ENCODE measurements around the gene ZBED1. TPM values are rescaled to one million over a fixed set of nuclear protein-coding genes. Genes with fewer than 3 reads are reported as not detected.

Gene ZBED1
- total RNA-seq, 4 donors from 2014 or later = 37.2 to 41.1 (median 39.4) TPM

DNA sequence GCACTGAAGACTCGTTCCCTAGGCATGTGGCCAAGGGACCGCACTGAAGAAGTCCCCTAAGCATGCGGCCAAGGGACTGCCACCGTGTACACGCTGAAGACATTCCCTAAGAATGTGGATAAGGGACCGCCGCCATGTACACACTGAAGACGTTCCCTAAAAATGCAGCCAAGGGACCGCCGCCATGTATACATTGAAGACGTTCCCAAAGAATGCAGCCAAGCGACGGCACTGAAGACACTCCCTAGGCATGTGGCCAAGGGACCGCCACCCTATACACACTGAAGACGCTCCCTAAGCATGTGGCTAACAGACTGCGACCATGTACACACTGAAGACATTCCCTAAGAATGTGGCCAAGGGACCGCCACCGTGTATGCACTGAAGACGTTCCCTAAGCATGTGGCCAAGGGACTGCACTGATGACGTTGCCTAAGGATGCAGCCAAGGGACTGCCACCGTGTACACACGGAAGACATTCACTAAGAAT, 31.5 kb downstream of the ZBED1 start:
- H3K9me3 ChIP-seq = no peaks in the 10 kb centered on the region
- H3K27me3 ChIP-seq = no peaks in the 10 kb centered on the region
- H3K36me3 ChIP-seq = no peaks in the 10 kb centered on the region
- WGBS, 2 donors (ENCODE audit: low coverage in 1 of 2) = 80 to 85% methylated on average over 1 to 10 of the region's 22 CpGs
- no peak for ATAC-seq
- no peak overlapping the region for H3K4me3 ChIP-seq
- no peak overlapping the region for H3K27ac ChIP-seq
- no peak for TF ChIP-seq EP300 (IDR thresholded peaks at IDR 0.05)
- TF ChIP-seq POLR2AphosphoS5 (IDR thresholded peaks at IDR 0.05) = no peak
- TF ChIP-seq POLR2A (IDR thresholded peaks at IDR 0.05) = no peak
- TF ChIP-seq, protein P1, sequence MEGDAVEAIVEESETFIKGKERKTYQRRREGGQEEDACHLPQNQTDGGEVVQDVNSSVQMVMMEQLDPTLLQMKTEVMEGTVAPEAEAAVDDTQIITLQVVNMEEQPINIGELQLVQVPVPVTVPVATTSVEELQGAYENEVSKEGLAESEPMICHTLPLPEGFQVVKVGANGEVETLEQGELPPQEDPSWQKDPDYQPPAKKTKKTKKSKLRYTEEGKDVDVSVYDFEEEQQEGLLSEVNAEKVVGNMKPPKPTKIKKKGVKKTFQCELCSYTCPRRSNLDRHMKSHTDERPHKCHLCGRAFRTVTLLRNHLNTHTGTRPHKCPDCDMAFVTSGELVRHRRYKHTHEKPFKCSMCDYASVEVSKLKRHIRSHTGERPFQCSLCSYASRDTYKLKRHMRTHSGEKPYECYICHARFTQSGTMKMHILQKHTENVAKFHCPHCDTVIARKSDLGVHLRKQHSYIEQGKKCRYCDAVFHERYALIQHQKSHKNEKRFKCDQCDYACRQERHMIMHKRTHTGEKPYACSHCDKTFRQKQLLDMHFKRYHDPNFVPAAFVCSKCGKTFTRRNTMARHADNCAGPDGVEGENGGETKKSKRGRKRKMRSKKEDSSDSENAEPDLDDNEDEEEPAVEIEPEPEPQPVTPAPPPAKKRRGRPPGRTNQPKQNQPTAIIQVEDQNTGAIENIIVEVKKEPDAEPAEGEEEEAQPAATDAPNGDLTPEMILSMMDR (IDR thresholded peaks at IDR 0.05) = no peak
- no peaks in the 10 kb centered on the region for H3K4me1 ChIP-seq

DNA sequence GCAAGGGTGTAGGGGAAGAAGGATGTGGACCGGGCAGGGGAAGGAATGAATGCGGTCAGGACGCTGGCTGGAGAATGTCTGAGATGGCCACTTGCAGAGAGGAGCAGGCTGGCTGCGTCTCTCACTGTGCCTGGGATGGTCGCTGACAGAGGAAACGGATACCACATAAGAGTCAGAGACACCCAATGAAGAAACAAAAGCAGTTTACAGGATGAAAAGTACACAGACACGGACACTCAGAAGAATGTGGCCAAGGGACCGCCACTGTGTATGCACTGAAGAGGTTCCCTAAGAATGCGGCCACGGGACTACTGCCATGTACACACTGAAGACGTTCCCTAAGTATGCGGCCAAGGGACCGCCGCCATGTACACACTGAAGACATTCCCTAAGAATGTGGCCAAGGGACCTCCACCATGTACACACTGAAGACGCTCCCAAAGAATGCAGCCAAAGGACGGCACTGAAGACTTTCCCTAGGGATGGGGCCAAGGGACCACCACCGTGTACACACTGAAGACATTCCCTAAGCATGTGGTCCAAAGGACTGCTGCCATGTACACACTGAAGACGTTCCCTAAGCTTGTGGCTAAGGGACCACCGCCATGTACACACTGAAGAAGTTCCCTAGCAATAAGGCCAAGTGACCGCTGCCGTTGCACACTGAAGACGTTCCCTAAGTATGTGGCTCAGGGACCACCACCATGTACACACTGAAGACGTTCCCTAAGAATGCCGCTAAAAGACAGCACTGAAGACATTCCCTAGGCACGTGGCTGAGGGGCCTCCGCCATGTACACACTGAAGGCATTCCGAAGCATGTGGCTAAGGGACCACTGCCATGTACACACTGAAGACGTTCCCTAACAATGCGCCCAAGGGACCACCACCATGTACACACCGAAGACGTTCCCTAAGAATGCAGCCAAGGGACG, 32.2 kb downstream of the ZBED1 start:
- 87 to 88% methylated on average over 20 to 21 of the region's 32 CpGs for WGBS, 2 donors (ENCODE audit: low coverage in 1 of 2)
- Histone ChIP-seq H3K36me3 (no peaks in the 10 kb centered on the region), H3K4me3 (no peak overlapping the region), H3K27me3 (no peaks in the 10 kb centered on the region), H3K9me3 (no peaks in the 10 kb centered on the region), H3K4me1 (no peaks in the 10 kb centered on the region), H3K27ac (no peak overlapping the region)
- no peak for TF ChIP-seq POLR2A (IDR thresholded peaks at IDR 0.05)
- TF ChIP-seq, protein P1 (IDR thresholded peaks at IDR 0.05) = no peak
- TF ChIP-seq POLR2AphosphoS5 (IDR thresholded peaks at IDR 0.05) = no peak
- no peak for TF ChIP-seq EP300 (IDR thresholded peaks at IDR 0.05)
- no peak for ATAC-seq

DNA sequence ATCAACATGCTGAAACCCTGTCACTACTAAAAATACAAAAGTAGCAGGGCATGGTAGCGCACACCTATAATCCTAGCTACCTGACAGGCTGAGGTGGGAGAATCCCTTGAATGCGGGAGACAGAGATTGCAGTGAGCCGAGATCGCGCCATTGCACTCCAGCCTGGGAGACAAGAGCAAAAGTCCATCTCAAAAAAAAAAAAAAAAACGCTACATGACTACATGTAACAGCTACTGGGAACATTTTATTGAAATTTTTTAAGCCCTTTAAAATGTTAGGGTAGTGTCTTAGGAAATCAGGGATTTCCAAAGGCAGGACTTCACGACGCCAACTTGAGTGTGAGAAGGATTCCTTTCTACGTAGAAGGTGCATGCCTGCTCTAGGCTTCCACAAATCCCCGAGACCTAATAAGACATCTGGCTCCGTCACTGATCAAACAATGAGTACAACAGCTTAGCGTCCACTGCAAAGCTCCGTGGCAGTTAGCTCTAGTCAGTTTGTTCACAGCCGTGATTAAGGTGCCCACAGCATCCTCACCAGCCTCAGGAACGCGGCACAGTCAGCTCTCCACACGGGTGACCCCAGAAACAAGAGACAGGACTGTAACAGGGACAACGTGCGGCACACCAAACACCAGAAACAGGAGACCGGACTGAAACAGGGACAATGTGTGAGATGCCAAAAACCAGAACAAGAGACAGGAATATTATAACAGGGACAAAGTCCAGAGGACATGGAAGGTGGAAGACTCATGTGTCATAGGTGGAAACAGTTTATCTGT, 33.7 kb downstream of the ZBED1 start:
- ATAC-seq = no peak

DNA sequence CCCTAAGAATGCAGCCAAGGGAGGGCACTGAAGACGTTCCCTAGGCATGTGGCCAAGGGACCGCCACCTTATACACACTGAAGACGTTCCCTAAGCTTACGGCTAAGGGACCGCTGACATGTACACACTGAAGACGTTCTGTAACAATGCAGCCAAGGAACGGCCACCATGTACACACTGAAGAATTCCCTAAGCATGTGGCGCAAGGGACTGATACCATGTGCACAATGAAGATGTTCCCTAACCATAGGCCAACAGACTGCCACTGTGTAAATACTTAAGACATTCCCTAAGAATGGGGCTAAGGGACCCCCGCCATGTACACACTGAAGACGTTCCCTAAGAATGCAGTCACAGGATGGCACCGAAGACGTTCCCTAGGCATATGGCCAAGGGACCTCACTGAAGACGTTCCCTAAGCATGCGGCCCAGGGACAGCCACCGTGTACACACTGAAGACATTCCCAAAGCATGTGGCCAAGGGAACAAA, 36.1 kb downstream of the ZBED1 start:
- Histone ChIP-seq H3K4me3 (no peak overlapping the region), H3K27me3 (no peaks in the 10 kb centered on the region), H3K9me3 (no peaks in the 10 kb centered on the region), H3K36me3 (no peaks in the 10 kb centered on the region), H3K27ac (no peak overlapping the region), H3K4me1 (peaks cover 0 to 19% (median 0%) of the 10 kb centered on the region in 3 donors)
- no peak for ATAC-seq
- no peak for TF ChIP-seq EP300 (IDR thresholded peaks at IDR 0.05)
- TF ChIP-seq POLR2AphosphoS5 (IDR thresholded peaks at IDR 0.05) = no peak
- no peak for TF ChIP-seq POLR2A (IDR thresholded peaks at IDR 0.05)
- TF ChIP-seq, protein P1 (IDR thresholded peaks at IDR 0.05) = no peak
- 66 to 100% methylated on average over 1 to 4 of the region's 15 CpGs for WGBS, 2 donors (ENCODE audit: low coverage in 1 of 2)

More for the DNA sequence above, 33.7 kb downstream of the ZBED1 start:
- WGBS, 2 donors (ENCODE audit: low coverage in 1 of 2) = 83 to 86% methylated on average over 4 to 12 of the region's 20 CpGs
- no peaks in the 10 kb centered on the region for H3K27me3 ChIP-seq
- TF ChIP-seq EP300 (IDR thresholded peaks at IDR 0.05) (no peak), POLR2A (IDR thresholded peaks at IDR 0.05) (no peak)
- TF ChIP-seq, protein P1 (IDR thresholded peaks at IDR 0.05) = no peak
- H3K36me3 ChIP-seq = no peaks in the 10 kb centered on the region
- no peaks in the 10 kb centered on the region for H3K9me3 ChIP-seq
- no peak overlapping the region for H3K27ac ChIP-seq
- peaks cover 0 to 9% (median 0%) of the 10 kb centered on the region in 3 donors for H3K4me1 ChIP-seq
- no peak overlapping the region for H3K4me3 ChIP-seq

All from gastroesophageal sphincter (tissue), 4 donors.